CD4-positive, alpha-beta T cell treated with Interleukin-17A for 4 hours (primary cell): Measurements from ENCODE around the gene ZNF677.
"Not testable (repeated sequence)": the region's sequence is repeated elsewhere in the genome, so short reads cannot be mapped to it uniquely, and the experiment has no call there.

Experiments used
- DNase-seq: peaks from one replicate; pipeline ENCODE4 v3.0.0-alpha.2; 2020; ENCODE audit warnings: mixed read lengths

Gene ZNF677

GRCh38 chr19:53254411-53255341, at the start of gene ZNF677:
Gene ZNF677, minus strand, starts transcription at chr19:53254873. Its CDS starts 3,323 bp downstream, at chr19:53251550.
- DNase-seq = peak; percentile 83

- DNase-seq = not testable (repeated sequence)
Measured at GRCh38 chr19:53301341-53301740, 46.7 kb upstream of the ZNF677 start.

- no peak for DNase-seq
Measured at GRCh38 chr19:53294786-53295441, 40.2 kb upstream of the ZNF677 start.

GRCh38 chr19:53290758-53291549, 36.3 kb upstream of the ZNF677 start:
- DNase-seq = no peak

- no peak for DNase-seq
Measured at GRCh38 chr19:53285087-53285486, 30.4 kb upstream of the ZNF677 start.

GRCh38 chr19:53281947-53282346, 27.3 kb upstream of the ZNF677 start:
- DNase-seq = not testable (repeated sequence)

- DNase-seq = no peak
Measured at GRCh38 chr19:53275480-53275879, 20.8 kb upstream of the ZNF677 start.

- DNase-seq = no peak
Measured at GRCh38 chr19:53272044-53272443, 17.4 kb upstream of the ZNF677 start.

GRCh38 chr19:53269861-53270260, 15.2 kb upstream of the ZNF677 start:
- not testable (repeated sequence) for DNase-seq

- not testable (repeated sequence) for DNase-seq
Measured at GRCh38 chr19:53267623-53268022, 12.9 kb upstream of the ZNF677 start, which contains the start of gene VN1R4. Gene VN1R4, minus strand, starts transcription at chr19:53267723. Its CDS starts 58 bp downstream, at chr19:53267665.

GRCh38 chr19:53257715-53258342, 3.2 kb upstream of the ZNF677 start, which contains the start of gene VN1R2:
Gene VN1R2, plus strand, starts transcription at chr19:53258292. Its CDS starts 84 bp downstream, at chr19:53258376.
- not testable (repeated sequence) for DNase-seq

- DNase-seq = no peak
Measured at GRCh38 chr19:53246498-53246897, 8.2 kb downstream of the ZNF677 start.

GRCh38 chr19:53237114-53237777, 17.4 kb downstream of the ZNF677 start:
- DNase-seq = no peak

- no peak for DNase-seq
Measured at GRCh38 chr19:53224606-53225005, 30.1 kb downstream of the ZNF677 start.

- not testable (repeated sequence) for DNase-seq
Measured at GRCh38 chr19:53222716-53223115, 32.0 kb downstream of the ZNF677 start.

GRCh38 chr19:53212703-53213320, 41.9 kb downstream of the ZNF677 start:
- DNase-seq = no peak

GRCh38 chr19:53211554-53211953, 43.1 kb downstream of the ZNF677 start:
- not testable (repeated sequence) for DNase-seq

GRCh38 chr19:53196777-53197396, 57.8 kb downstream of the ZNF677 start:
- peak; percentile 99 for DNase-seq

GRCh38 chr19:53195265-53195903, 59.3 kb downstream of the ZNF677 start:
- DNase-seq = peak; percentile 79

- DNase-seq = no peak
Measured at GRCh38 chr19:53193535-53194222, 61.0 kb downstream of the ZNF677 start.
